IMR-90 (cell line): ENCODE results near the gene WFDC10A. TPM values are rescaled to one million over a fixed set of nuclear protein-coding genes. Genes with fewer than 3 reads are reported as not detected.

Experiments
- ATAC-seq: fragments of 200-7000 bp; cut with Tn5 transposase; 2 replicates; pipeline ENCODE4 v1.9.1; 2020; ENCODE audit warnings: low read depth, mild to moderate bottlenecking, moderate library complexity
- BruUV-seq: library from RNA; stranded (reverse); fragments of 400-500 nt; replicated peaks from 2 replicates; lab custom pipeline; 2021; lab: Mats Ljungman, UMichigan
- CTCF ChIA-PET: fragments of 300-600 bp; formaldehyde crosslinking; extraction: SDS; loops from one replicate; lab custom pipeline; 2021; ENCODE audit warnings: antibody characterized with exemption; lab: Yijun Ruan, JAX
- POLR2A ChIA-PET: fragments of 300-600 bp; sonication (Branson Sonifier 250); formaldehyde crosslinking; loops from one replicate; lab custom pipeline; 2022; ENCODE audit warnings: antibody characterized with exemption; ENCODE audit not compliant: unreplicated experiment; lab: Charles Lee
- DNase-seq: peaks from one replicate; pipeline ENCODE4 v3.0.0; 2013
- H2AFZ ChIP-seq: replicated peaks from 2 replicates; pipeline ENCODE3; 2013; ENCODE audit warnings: low read length, mild to moderate bottlenecking; ENCODE audit not compliant: poor library complexity
- H2AK5ac ChIP-seq: 2 replicates; pipeline ENCODE4 v1.6.1; 2013; ENCODE audit warnings: low read depth, low read length, inconsistent platforms
- H2AK9ac ChIP-seq: replicated peaks from 2 replicates; pipeline ENCODE3; 2013; ENCODE audit warnings: mild to moderate bottlenecking, low read depth, low read length, moderate library complexity; ENCODE audit not compliant: poor library complexity
- H2BK120ac ChIP-seq: 2 replicates; pipeline ENCODE4 v1.6.1; 2013; ENCODE audit warnings: low read depth, low read length, inconsistent platforms
- H2BK15ac ChIP-seq: 3 replicates; pipeline ENCODE4 v1.6.1; 2013; ENCODE audit warnings: low read depth, low read length, inconsistent platforms
- H2BK20ac ChIP-seq: 2 replicates; pipeline ENCODE4 v1.6.1; 2013; ENCODE audit warnings: low read depth, mild to moderate bottlenecking, inconsistent platforms, low read length, moderate library complexity
- H2BK5ac ChIP-seq: 2 replicates; pipeline ENCODE4 v1.6.1; 2013; ENCODE audit warnings: mild to moderate bottlenecking, low read depth, low read length, inconsistent platforms; ENCODE audit not compliant: poor library complexity, severe bottlenecking
- H3K14ac ChIP-seq: replicated peaks from 2 replicates; pipeline ENCODE4 v1.6.1; 2013; ENCODE audit warnings: low read depth, low read length, inconsistent platforms
- H3K18ac ChIP-seq: 2 replicates; pipeline ENCODE4 v1.6.1; 2013; ENCODE audit warnings: low read depth, low read length, control low read depth
- H3K23ac ChIP-seq: 2 replicates; pipeline ENCODE4 v1.6.1; 2013; ENCODE audit warnings: low read depth, low read length, inconsistent platforms
- H3K27ac ChIP-seq: 2 replicates; pipeline ENCODE4 v1.5.1; 2013; ENCODE audit warnings: mild to moderate bottlenecking, control low read depth, low read length; ENCODE audit not compliant: insufficient read depth
- H3K27me3 ChIP-seq: 2 replicates; pipeline ENCODE4 v1.6.1; 2013; ENCODE audit warnings: low read length; ENCODE audit not compliant: control insufficient read depth, insufficient read depth
- H3K36me3 ChIP-seq: 2 replicates; pipeline ENCODE4 v1.6.1; 2013; ENCODE audit warnings: low read length, mixed read lengths; ENCODE audit not compliant: control insufficient read depth, insufficient read depth
- H3K4ac ChIP-seq: 2 replicates; pipeline ENCODE4 v1.6.1; 2013; ENCODE audit warnings: low read depth, low read length, inconsistent platforms
- H3K4me1 ChIP-seq: 2 replicates; pipeline ENCODE4 v1.6.1; 2013; ENCODE audit warnings: low read length, mixed read lengths; ENCODE audit not compliant: control insufficient read depth, insufficient read depth
- H3K4me2 ChIP-seq: 2 replicates; pipeline ENCODE4 v1.6.1; 2013; ENCODE audit warnings: low read depth, mild to moderate bottlenecking, control low read depth, low read length, moderate library complexity
- H3K4me3 ChIP-seq: 2 replicates; pipeline ENCODE4 v1.5.1; 2013; ENCODE audit warnings: low read depth, mild to moderate bottlenecking, control low read depth, low read length, moderate library complexity; ENCODE audit not compliant: insufficient read depth
- H3K56ac ChIP-seq: 2 replicates; pipeline ENCODE4 v1.6.1; 2013; ENCODE audit warnings: low read length, inconsistent platforms; ENCODE audit not compliant: insufficient read depth; ENCODE audit errors: extremely low read depth
- H3K79me1 ChIP-seq, 2 experiments: 2 replicates each; pipeline ENCODE4 v1.6.1; 2013; ENCODE audit warnings: low read length in 2 of 2, inconsistent platforms in 1 of 2, low read depth in 1 of 2
- H3K9ac ChIP-seq: 2 replicates; pipeline ENCODE4 v1.6.1; 2013; ENCODE audit warnings: low read depth, low read length, control low read depth
- H3K9me1 ChIP-seq: 2 replicates; pipeline ENCODE4 v1.6.1; 2013; ENCODE audit warnings: low read length, inconsistent platforms; ENCODE audit not compliant: insufficient read depth
- H3K9me3 ChIP-seq: 2 replicates; pipeline ENCODE4 v1.6.1; 2013; ENCODE audit warnings: low read length; ENCODE audit not compliant: control insufficient read depth, insufficient read depth
- H4K20me1 ChIP-seq: 2 replicates; pipeline ENCODE4 v1.6.1; 2013; ENCODE audit warnings: low read length, inconsistent platforms; ENCODE audit not compliant: insufficient read depth
- H4K5ac ChIP-seq: 2 replicates; pipeline ENCODE4 v1.6.1; 2013; ENCODE audit warnings: mild to moderate bottlenecking, low read depth, low read length, control low read depth
- H4K8ac ChIP-seq, 2 experiments: 2 replicates each; pipeline ENCODE4 v1.6.1; 2013; ENCODE audit warnings: low read depth in 2 of 2, low read length in 2 of 2, control low read depth in 1 of 2, inconsistent platforms in 1 of 2
- H4K91ac ChIP-seq: 2 replicates; pipeline ENCODE4 v1.6.1; 2013; ENCODE audit warnings: low read depth, low read length, inconsistent platforms; ENCODE audit not compliant: insufficient read depth
- BHLHE40 ChIP-seq: fragments of 150-350 bp; IDR thresholded peaks from 2 replicates; pipeline ENCODE4 v1.6.1; 2016; ENCODE audit warnings: mild to moderate bottlenecking, low read depth, low read length
- CEBPB ChIP-seq: IDR thresholded peaks from 2 replicates; pipeline ENCODE4 v1.6.1; 2012; ENCODE audit warnings: low read depth, low read length, improper control_type of control experiment
- CHD1 ChIP-seq: IDR thresholded peaks from 2 replicates; pipeline ENCODE4 v1.6.1; 2012; ENCODE audit warnings: low read depth, low read length, improper control_type of control experiment
- MAFK ChIP-seq: IDR thresholded peaks from 2 replicates; pipeline ENCODE4 v1.6.1; 2012; ENCODE audit warnings: low read depth, low read length, improper control_type of control experiment
- MAZ ChIP-seq: IDR thresholded peaks from 2 replicates; pipeline ENCODE4 v1.6.1; 2012; ENCODE audit warnings: low read depth, mild to moderate bottlenecking, low read length, improper control_type of control experiment, moderate library complexity, borderline replicate concordance
- MXI1 ChIP-seq: IDR thresholded peaks from 2 replicates; pipeline ENCODE4 v1.6.1; 2012; ENCODE audit warnings: low read depth, mild to moderate bottlenecking, low read length, moderate library complexity, borderline replicate concordance
- NFE2L2 ChIP-seq: fragments of 150-350 bp; IDR thresholded peaks from 2 replicates; pipeline ENCODE4 v1.6.1; 2016; ENCODE audit warnings: low read depth, mild to moderate bottlenecking, low read length
- POLR2A ChIP-seq: IDR thresholded peaks from 2 replicates; pipeline ENCODE4 v1.6.1; 2012; ENCODE audit warnings: mild to moderate bottlenecking, low read depth, low read length
- RAD21 ChIP-seq: IDR thresholded peaks from 2 replicates; pipeline ENCODE4 v1.6.1; 2012; ENCODE audit warnings: low read length, improper control_type of control experiment
- RCOR1 ChIP-seq: IDR thresholded peaks from 2 replicates; pipeline ENCODE4 v1.6.1; 2012; ENCODE audit warnings: mild to moderate bottlenecking, low read length, improper control_type of control experiment; ENCODE audit not compliant: insufficient replicate concordance
- RFX5 ChIP-seq: IDR thresholded peaks from 2 replicates; pipeline ENCODE4 v1.8.0; 2012; ENCODE audit warnings: low read depth, mild to moderate bottlenecking, low read length, moderate library complexity
- SMC3 ChIP-seq: fragments of 150-350 bp; IDR thresholded peaks from 2 replicates; pipeline ENCODE4 v1.6.1; 2016; ENCODE audit warnings: low read depth, mild to moderate bottlenecking, antibody characterized with exemption, low read length, moderate library complexity
- WGBS, 2 experiments: methylation state at CpG; one replicate each; pipeline versions ENCODE4 v1.1.5 to v1.1.7; 2013; ENCODE audit warnings: missing lambda C conversion rate in 2 of 2; ENCODE audit not compliant: insufficient read length in 1 of 2; ENCODE audit errors: extremely low coverage in 2 of 2; 5-methylcytosine and 5-hydroxymethylcytosine counted together
- dilution Hi-C: fragments of 300-500 bp; cut with HindIII; formaldehyde crosslinking; loops from one replicate; pipeline ENCODE4 v1.14.3; 2018; ENCODE audit warnings: low sequenced_read_pairs; ENCODE audit not compliant: unreplicated experiment
- in situ Hi-C: fragments of 300-500 bp; cut with MboI; formaldehyde crosslinking; loops from 3 replicates; pipeline ENCODE4 v1.14.3; 2019; ENCODE audit warnings: low sequenced_read_pairs, inconsistent platforms, mixed read lengths
- intact Hi-C: fragments of 100-400 bp; cut with micrococcal nuclease; formaldehyde crosslinking; loops from 2 replicates; pipeline ENCODE4 v1.10.0; 2022
- polyA plus RNA-seq, 3 experiments: library from polyadenylated mRNA; depleted of rRNA; stranded (reverse); fragments of >200 nt; gene quantifications; 2 replicates each; pipeline ENCODE4 v1.2.3, GENCODE V29; 2012; ENCODE audit warnings: low replicate concordance in 1 of 3
- total RNA-seq: library from RNA; depleted of rRNA; stranded (reverse); fragments of >200 nt; gene quantifications from 2 replicates; pipeline ENCODE4 v1.2.3, GENCODE V29; 2012
- TF ChIP-seq, protein P1 (sequence below): fragments of 150-350 bp; IDR thresholded peaks from 2 replicates; pipeline ENCODE4 v1.6.1; 2016; ENCODE audit warnings: low read depth, mild to moderate bottlenecking, low read length, moderate library complexity, borderline replicate concordance
- TF ChIP-seq, protein P2 (sequence below): conservative IDR thresholded peaks from 2 replicates; pipeline ENCODE4 v1.5.1; 2012; ENCODE audit warnings: mild to moderate bottlenecking, low read depth, low read length, improper control_type of control experiment

The WFDC10A gene
- total and polyA plus RNA-seq, 2 of the 4 experiments (the other 2 are of a cell fraction), result not detected

DNA sequence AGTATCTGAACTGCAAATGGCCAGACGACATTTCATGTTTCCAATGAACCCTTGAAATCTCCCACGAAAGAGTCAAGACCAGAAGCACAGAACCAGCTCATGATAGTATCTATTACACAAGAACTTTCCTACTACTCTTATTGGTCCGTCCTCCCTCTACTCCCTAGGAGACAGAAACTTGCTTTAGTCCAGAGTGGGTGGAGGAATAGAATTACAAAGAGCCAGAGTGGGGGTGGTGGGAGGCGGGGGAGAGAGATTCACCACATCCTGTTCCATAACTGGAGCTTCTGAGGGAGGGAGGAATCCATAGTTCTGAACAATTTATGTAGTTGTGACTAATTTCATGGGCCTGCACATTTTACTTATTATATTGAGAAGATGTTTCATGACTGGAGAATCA lies 18.5 kb upstream of the WFDC10A start:
- Histone ChIP-seq H3K18ac (no peak overlapping the region), H3K9me3 (no peaks in the 10 kb centered on the region), H2AK9ac (no peak overlapping the region), H3K4me3 (no peak overlapping the region), H2BK120ac (no peak overlapping the region), H3K27me3 (no peaks in the 10 kb centered on the region), H3K27ac (no peak overlapping the region), H3K14ac (no peak overlapping the region), H2BK5ac (no peak overlapping the region), H4K5ac (no peak overlapping the region), H2AK5ac (no peak overlapping the region), H3K9me1 (no peaks in the 10 kb centered on the region), H3K23ac (no peak overlapping the region), H4K20me1 (no peaks in the 10 kb centered on the region), H2BK15ac (no peak overlapping the region), H3K4ac (no peak overlapping the region), H4K8ac (no peak overlapping the region), H3K79me1 (no peaks in the 10 kb centered on the region), H2BK20ac (no peak overlapping the region), H3K56ac (no peak overlapping the region), H2AFZ (no peak overlapping the region), H3K4me1 (no peaks in the 10 kb centered on the region), H4K91ac (no peak overlapping the region), H3K4me2 (no peak overlapping the region), H3K36me3 (no peaks in the 10 kb centered on the region), H3K9ac (no peak overlapping the region)
- BruUV-seq, result no TSS peak
- TF ChIP-seq RAD21, result no peak
- no peak for TF ChIP-seq CHD1
- no peak for TF ChIP-seq MXI1
- TF ChIP-seq RFX5, result no peak
- TF ChIP-seq, protein P1, sequence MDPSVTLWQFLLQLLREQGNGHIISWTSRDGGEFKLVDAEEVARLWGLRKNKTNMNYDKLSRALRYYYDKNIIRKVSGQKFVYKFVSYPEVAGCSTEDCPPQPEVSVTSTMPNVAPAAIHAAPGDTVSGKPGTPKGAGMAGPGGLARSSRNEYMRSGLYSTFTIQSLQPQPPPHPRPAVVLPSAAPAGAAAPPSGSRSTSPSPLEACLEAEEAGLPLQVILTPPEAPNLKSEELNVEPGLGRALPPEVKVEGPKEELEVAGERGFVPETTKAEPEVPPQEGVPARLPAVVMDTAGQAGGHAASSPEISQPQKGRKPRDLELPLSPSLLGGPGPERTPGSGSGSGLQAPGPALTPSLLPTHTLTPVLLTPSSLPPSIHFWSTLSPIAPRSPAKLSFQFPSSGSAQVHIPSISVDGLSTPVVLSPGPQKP, result no peak
- no peak for TF ChIP-seq MAFK
- TF ChIP-seq SMC3, result no peak
- TF ChIP-seq POLR2A, result no peak
- TF ChIP-seq MAZ, result no peak
- no peak for TF ChIP-seq RCOR1
- no peak for TF ChIP-seq BHLHE40
- TF ChIP-seq, protein P2, sequence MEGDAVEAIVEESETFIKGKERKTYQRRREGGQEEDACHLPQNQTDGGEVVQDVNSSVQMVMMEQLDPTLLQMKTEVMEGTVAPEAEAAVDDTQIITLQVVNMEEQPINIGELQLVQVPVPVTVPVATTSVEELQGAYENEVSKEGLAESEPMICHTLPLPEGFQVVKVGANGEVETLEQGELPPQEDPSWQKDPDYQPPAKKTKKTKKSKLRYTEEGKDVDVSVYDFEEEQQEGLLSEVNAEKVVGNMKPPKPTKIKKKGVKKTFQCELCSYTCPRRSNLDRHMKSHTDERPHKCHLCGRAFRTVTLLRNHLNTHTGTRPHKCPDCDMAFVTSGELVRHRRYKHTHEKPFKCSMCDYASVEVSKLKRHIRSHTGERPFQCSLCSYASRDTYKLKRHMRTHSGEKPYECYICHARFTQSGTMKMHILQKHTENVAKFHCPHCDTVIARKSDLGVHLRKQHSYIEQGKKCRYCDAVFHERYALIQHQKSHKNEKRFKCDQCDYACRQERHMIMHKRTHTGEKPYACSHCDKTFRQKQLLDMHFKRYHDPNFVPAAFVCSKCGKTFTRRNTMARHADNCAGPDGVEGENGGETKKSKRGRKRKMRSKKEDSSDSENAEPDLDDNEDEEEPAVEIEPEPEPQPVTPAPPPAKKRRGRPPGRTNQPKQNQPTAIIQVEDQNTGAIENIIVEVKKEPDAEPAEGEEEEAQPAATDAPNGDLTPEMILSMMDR, result no peak
- TF ChIP-seq NFE2L2, result no peak
- TF ChIP-seq CEBPB, result no peak
- peak; percentile 75 for DNase-seq
- dilution Hi-C loops (no loop called here), intact Hi-C loops (no loop called here), in situ Hi-C loops (no loop called here)
- ChIA-PET CTCF (no interaction called here), POLR2A (no interaction called here)
- peak; percentile 21; the same call in 1 of the 2 replicates for ATAC-seq
- WGBS, 2 experiments, result no CpG with 5 or more reads among the region's 4 CpGs
